Middle frontal gyrus (tissue), 1 donor: Measurements from ENCODE around the gene ITPR1.

Experiments
- DNase-seq: peaks from one replicate; pipeline ENCODE4 v3.0.0-alpha.2; 2015; ENCODE audit warnings: low spot score; ENCODE audit errors: extremely low spot score

The ITPR1 gene

DNA sequence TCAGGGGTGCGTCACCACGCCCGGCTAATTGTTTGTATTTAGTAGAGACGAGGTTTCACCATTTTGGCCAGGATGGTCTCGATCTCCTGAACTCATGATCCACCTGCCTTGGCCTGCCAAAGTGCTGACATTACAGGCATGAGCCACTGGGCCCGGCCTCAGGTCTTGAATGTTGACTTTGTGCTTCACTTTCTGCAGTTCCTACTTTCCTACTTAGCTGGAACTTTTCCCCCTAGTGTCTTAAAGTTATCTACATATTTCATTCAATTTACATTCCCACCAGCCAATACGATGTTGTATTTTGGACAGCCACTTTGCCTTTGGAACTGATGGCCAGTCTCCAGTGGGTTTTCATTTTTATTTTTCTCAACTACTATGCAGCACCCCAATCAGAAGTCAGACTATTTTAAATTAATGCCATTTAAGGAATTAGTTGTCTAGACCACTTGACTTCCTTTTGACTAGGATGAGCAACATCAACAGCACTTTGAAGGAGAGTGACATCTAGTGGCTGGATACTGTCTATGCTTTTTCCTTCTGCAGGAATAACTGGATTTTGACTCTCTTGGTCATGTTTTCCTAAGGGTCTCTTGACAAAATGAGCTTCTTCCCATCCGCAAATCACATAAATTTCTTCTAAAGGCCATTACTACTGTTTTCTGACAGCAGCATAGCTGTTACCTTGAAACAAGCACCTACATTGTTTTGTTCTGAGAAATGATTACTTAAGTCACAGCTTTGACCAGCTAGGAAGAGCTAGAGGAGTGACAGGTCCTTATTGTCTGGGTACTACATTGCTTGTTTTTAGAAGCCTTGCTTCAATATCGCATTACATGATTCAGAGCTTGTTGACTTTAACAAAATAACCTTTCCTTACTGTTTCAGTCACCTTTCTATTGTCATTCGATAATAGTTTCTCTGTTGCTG lies 140.2 kb downstream of the ITPR1 start:
- DNase-seq = peak; percentile 56

DNA sequence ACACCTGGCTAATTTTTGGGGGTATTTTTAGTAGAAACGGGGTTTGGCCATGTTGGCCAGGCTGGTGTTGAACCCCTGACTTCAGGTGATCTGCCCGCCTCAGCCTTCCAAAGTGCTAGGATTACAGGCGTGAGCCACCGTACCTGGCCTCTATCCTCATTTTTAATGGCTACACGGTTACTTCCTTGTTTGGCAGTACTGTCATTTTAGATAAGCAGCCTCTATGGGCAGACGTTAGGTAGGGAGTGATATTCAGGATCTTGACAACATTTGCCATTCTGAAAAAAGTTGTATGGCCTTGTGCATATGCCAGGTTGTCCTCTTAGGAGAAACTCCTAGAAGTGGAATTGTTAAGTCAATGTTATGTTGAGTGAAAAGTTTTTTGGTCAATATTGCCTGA lies 141.7 kb downstream of the ITPR1 start:
- DNase-seq = no peak

DNA sequence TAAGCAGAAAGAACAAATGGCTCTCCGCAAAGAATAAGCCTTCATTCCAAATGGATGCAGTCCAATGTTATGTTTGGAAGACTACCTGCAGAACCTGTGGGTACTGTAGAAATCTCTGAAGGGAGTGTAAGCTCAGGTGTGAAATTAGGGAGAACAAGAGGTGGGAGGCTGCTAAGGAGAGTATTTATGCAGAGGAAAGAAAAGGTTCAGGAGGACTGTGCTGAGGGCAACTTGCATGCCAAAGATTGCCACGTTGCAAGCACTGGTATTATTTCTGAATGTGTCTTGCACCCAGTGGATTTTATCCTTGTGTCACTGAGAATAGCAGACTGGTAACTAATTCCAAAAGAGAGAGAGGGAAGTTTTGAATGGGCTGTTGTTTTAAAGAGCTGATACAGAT lies 144.1 kb downstream of the ITPR1 start:
- no peak for DNase-seq

DNA sequence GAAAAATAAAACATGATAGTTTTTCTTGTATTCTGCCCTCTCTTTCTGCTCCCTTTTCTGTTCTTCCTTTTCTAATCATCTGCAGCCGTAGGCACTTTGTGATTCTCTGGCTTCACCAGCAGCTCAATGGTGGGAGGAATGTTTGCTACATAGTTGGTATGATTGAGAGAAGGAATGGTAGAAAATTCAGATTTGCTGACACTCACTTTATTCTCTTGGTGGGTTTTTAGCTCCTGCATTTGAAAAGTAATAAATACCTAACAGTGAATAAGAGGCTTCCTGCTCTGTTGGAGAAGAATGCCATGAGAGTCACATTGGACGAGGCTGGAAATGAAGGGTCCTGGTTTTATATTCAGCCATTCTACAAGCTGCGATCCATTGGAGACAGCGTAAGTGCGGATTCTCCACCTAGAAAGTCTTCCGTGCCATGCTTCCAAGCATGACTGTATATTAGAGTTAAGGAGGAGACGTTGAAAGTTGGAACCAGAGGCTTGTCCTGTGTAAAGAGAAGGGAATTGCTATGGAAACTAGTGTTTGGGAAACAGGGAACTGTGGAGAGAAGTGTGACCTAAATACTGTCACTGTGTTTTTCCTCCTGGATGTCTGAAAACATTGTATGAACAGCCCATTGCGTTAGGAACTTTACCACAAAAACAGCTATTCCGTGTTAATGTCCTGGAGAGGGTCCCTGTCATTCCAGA lies 148.9 kb downstream of the ITPR1 start:
- no peak for DNase-seq

DNA sequence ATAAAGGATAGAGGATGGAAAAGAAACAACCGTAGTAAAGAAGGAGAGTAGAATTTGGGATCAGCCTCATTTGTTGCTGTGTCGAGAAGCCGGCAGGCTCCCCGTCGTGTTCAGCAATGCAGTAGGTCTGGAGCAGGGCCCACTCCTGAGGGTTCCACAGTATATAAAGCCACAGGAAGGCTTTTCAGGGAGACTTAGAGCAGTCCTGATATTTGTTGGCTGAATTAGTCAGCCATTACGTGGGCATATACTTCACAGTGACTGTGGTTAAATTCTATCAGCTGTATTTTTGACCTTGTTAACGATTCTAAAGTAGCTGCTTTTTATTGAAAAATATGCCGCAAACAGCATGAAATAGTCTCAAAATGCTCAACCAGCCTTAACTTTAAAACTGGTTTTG lies 149.5 kb downstream of the ITPR1 start:
- no peak for DNase-seq

DNA sequence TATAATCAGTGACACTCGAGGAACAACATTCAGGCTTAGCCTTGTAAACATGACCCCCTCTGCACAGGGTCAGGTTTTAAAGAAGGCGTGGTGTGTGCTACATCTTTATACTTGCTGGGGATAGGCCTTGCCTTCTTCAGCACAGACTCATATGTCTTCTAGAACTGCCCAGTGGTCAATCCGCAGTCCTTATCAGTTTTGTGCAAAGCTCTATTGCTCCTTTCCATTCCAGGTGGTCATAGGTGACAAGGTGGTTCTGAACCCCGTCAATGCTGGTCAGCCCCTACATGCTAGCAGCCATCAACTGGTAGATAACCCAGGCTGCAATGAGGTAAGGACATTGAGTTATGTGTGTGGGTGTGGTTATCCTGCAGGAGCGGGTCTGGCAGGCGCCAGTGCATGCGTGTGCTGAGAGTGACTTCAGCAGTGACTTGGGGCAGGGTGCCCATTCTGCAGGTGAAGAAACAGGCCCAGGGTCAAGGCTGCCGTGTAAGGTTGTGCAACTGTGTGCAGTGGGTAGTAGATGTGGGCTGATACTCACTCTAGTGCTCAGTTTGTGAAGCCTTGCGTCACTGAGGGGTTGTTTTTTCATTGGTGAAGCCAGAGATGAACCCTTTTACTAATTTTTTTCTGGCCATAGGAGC lies 150.9 kb downstream of the ITPR1 start:
- DNase-seq = no peak

DNA sequence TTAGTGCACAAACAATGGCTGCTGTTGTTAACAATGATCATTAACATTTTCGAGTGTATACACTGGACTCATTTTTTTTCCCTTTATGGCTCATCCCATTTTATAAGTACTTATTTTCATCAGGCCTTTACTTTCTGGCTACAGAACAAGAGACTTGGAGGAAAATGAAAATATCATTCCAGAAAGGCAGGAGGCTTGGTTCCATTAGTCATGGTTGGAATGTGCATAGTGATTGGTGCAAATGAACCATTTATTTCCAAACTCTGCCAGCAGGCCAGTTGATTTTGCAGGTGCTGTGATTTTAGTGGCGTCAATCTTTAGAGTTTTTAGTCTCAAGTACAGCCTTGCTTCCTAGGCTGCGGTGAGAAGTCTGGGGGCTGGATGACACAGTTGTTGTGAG lies 151.8 kb downstream of the ITPR1 start:
- DNase-seq = no peak

DNA sequence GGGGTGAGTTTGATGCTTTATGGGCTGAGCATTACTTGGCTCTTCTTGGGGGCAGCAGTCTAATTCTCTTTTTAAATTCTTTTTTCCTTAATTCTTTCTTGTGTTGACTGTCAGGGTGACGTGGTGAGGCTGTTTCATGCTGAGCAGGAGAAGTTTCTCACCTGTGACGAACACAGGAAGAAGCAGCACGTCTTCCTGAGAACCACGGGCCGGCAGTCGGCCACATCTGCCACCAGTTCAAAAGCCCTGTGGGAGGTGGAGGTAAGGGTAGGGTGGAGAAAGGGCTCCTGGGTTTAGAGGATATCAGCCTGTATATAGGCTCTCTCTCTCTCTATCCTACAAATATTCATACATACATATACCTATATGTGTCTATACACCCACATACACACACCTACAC lies 152.3 kb downstream of the ITPR1 start:
- no peak for DNase-seq

DNA sequence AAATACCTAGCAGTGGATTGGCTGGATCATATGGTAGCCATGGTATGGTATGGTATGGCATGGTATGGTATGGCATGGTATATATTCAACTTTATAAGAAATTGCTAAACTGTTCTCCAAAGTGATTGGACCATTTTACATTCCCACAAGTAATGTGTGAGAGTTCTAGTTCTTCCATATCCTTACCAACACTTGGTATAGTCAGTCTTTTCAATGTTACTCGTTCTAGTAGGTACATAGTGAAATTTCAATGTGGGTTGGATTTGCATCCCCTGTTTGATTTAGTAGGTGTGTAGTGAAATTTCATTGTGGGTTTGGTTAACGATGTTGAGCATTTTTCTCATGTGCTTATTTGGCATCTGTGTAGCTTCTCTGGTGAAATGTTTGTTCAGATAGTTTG lies 154.3 kb downstream of the ITPR1 start:
- no peak for DNase-seq

DNA sequence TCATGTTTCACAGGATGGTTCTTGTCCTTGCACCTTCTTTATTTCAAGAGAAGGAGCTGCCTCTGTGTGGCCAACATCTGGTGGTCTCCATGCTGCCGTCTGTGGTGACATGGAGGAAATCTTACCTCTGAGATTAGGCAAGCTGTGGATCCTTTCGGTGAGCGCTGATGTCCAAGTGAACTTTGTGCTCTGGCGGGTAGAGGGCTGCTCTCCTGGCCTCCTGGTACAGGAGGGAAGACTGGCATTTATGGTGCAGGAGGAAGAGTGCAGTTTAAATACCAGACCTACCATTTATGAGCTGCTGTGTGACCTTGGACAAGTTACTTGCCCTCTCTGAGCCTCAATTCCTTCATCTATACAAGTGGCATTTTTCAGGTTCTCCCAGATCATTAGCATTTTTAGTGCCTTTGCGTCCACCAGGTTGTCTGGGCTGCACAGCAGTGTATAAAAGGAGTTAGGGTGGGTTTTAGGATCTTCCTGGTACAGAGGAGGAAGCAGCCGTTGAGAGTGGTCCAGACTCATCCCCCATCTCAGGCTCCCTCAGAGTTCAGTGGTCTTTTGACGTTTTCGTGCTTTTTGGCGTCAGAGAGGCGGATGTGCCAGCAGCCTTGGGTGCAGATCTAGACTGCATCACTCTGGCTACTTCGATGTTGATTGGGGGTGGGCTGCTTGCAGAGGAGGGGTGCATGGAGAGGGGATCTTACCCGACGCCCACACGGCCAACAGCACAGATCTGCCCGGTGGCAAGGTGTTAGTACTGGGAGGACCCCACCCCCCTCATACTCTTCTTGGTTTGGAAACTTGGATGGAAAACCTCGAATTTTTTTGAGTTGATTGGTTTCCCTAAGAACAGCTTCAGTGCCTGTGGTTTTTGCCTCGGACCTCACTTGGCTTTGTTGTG lies 162.2 kb downstream of the ITPR1 start:
- DNase-seq = no peak

DNA sequence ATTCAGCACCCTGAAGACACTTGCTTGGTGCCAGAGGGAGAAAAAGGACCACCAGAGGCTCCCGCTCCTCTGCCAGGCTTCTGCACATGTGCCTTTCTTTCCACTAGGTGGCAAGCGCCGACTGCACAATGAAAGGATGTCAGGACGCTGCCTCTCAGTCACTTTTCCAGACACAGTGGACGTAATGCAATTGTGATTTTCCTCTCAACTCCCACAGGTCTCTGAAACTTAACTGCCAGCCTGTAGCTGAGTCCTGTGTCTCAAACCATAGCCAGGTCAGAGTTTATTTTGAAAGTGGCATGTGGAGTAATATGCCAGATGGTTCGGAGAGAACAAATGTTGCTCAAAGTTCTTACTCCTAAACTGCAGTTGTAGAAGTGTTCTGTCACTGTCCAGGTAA lies 162.9 kb downstream of the ITPR1 start:
- DNase-seq = peak; percentile 48

DNA sequence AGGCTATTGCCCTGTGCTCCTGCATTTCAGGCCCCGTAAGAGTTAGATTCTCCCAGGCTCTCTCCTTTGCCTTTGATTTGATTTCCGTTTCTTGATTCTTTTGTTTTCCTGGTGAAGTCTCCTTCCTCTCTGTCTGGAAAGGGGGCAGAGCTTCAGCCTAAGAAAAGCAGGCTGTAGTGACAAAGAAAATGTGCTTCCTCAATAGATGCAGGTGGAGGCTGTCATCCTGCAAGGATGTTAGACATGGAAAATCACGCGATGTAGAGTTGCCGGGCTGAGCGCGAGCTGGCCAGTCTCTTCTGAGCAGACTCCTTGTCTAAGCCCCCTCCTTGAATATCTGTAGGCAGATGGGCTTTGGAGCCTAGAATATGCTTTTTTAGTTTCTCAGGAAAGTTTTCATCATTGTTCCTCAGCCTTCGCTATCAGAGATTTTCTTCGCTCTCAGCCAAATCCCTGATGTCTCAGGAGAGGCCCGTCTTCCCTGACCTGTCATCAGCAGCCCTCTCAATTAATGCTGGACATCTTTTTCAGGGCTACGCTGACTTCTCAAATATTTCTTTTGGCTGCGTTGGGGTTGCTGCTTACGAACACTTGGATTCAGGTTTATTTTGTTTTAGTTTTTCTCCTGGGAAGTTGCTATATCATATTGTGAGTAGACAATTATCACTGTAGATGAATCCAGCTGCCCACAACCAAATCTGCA lies 163.6 kb downstream of the ITPR1 start:
- DNase-seq = no peak

DNA sequence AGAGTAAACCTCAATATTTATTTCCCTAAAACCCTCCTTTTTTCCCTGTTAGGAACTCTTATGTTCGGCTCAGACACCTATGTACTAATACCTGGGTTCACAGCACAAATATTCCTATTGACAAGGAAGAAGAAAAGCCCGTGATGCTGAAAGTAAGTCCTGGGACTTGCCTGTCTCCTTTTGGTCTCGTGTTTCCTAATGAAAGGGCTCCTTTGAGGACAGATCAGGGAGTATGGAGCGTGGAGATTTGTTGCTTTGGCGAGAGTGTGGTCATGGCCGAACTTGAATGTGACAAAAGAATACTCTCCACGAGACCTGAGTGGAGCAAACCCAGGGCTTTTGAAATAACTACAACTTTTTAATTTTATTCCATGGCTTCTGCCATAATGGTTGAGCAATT lies 167.8 kb downstream of the ITPR1 start:
- no peak for DNase-seq

DNA sequence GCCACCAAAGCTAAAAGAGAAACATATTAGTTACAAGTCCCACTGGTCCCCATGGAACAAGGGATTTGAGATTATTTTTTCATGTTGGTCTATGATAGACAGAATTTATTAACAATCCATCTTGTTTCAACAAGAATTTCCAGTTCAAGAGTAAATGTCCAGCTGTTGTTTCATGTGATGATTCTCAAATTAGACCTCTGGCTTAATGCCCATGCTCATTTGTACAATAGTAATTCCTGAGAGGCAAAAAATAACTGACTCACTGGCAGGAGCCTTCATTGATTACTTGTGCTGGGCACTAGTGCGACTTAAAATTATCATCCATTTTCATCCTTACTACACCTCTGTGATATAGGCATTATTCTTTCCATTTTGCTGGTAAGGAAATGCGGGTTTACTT lies 171.3 kb downstream of the ITPR1 start:
- no peak for DNase-seq

DNA sequence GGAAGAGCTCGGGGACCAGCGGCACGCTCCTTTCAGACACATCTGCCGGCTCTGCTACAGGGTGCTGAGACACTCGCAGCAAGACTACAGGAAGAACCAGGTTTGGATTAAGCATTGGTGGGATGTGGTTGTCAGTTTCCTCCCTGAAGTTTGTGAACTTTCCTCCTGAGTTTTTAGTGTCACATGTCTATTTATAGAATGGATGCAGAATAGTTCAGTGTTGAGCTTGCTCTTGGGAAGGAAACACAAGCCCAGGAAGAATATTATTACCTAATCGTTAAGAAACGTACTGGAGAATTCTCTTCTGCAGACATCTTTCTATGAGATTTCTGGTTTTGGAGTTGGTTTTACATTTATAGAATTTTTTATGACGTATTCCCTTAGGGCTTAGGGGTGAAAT lies 172.0 kb downstream of the ITPR1 start:
- no peak for DNase-seq

DNA sequence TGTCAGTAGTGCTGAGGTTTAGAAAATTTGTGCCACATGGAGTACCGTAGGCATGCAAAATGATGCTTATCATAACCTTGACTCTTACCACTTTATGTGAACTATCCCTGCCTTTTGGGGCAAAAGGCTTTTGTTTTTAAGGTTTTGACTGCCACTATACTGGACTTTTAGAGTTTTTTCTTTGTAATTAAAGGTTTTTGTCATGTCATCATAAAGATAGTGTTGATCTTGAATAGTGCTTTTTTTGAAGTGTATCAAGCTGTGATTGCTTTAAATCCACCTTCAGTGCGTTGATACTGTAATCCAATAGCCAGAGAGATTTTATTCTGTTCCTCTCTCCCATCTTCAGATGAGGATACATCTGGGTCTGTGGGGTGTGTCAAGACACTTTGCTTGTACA lies 172.9 kb downstream of the ITPR1 start:
- DNase-seq = no peak

DNA sequence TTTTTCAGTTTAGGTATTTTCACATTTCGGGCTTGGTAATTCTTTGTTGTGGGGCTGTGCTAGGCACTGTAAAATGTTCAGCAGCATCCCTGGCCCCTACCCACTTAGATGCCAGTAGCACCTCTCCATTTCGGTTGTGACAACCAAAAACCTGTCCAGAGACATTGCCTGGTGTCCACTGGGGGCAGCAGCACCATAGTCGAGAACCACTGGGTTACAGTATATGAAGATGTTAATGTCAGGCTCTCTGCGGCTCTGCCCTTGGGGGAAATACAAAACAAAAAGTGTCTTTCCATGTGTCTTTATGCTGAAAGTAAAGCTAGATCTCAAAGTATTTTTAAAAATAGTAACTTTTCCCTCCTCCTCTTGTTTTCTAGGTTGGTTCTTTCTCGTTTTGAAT lies 177.2 kb downstream of the ITPR1 start:
- DNase-seq = no peak

DNA sequence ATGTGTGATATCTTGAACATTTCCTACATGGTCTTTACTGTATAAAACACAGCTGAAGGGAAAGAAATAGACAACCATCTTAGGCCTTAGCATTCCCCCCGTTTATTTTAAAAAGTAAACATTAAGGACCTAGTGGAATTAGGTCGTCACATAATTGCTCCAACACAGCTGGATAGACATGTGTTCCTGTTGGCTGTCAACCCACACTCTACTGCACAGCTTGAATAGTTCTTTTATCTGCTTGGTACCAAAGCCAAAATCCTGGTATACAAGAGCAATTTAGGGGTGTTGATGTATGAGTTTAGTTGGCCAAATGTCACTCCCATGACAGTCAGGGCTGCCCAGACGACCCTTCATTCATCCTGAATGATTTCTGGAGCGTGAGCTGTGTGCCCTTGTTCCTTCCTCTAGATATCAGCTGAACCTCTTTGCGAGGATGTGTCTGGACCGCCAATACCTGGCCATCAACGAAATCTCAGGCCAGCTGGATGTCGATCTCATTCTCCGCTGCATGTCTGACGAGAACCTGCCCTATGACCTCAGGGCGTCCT lies 179.7 kb downstream of the ITPR1 start:
- DNase-seq = no peak

DNA sequence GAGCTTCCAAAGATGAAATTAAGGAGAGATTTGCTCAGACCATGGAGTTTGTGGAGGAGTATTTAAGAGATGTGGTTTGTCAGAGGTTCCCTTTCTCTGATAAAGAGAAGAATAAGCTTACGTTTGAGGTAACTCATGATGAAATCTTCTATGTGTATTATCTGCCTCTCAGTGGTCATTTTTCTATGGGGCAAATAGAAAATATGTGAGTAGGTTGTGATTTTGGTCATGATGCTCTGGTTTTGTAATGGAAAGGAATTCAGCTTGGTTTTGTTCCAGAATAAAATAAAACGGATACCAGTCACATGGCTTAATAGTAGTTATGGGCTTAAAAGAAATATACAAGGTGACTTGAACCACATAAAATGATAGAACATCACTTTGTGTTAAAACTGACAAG lies 181.1 kb downstream of the ITPR1 start:
- DNase-seq = no peak

DNA sequence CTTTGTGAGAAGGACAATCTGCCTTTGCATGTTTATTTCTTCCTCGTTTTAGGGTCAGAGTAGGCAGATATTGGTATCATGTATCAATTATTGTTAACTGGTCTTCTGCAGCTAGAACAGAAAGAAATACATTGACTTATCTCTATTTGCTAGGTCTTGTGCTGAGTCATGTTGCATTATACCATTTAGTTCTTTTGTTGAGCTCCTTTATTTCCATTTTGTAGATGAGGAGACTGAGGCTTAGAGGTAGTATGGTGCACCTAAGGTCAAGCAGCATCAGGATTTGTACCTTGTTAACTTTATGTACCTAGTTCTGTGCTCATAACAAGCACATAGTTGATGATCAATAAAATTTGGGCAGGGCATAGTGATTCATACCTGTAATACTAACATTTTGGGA lies 182.6 kb downstream of the ITPR1 start:
- no peak for DNase-seq
